ENCODE results near the gene NECAB2.
A peak's percentile ranks its signal among the peaks of the same experiment; 100 is the strongest.

NECAB2 gene

DNA sequence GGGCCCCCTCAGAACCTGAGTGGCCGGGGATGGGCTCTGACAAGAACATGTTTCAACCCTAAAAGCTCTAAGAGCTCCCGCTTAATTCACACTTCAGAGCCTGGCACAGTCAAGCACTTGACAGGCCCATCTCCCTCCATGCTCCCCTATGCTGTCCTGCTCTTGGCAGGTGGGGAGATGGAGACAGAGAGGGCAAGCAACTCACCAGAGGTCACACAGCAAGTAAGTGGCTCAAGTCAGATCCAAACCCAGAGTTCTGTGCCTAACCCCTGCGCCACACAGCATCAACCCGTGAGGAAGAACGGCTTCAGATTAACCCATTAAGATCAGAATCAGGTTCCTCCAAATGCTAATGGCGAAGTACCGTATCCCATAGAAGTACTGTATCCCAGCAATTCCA lies 36.4 kb downstream of the NECAB2 start:
- no peak overlapping the region for H3K27ac ChIP-seq (ENCODE audit: insufficient read depth in 1 of 2, low read depth in 1 of 2, low read length in 2 of 2, poor library complexity in 1 of 2, severe bottlenecking in 2 of 2)
- 90% methylated on average over 7 of the region's 7 CpGs for WGBS (ENCODE audit: insufficient coverage)
- no peaks in the 10 kb centered on the region for H3K36me3 ChIP-seq (ENCODE audit: control insufficient read depth in 4 of 4, insufficient read depth in 4 of 4, low read length in 3 of 4)
- H3K4me1 ChIP-seq (ENCODE audit: control extremely low read depth in 1 of 4, control insufficient read depth in 4 of 4, insufficient read depth in 4 of 4, low read length in 3 of 4) = no peaks in the 10 kb centered on the region
- peaks cover 0 to 2% (median 0%) of the 10 kb centered on the region in 5 experiments for H3K9me3 ChIP-seq (ENCODE audit: control extremely low read depth in 1 of 5, control insufficient read depth in 4 of 5, insufficient read depth in 2 of 5, low read depth in 1 of 5, low read length in 4 of 5)
- H3K4me3 ChIP-seq (ENCODE audit: control insufficient read depth in 1 of 7, extremely low read depth in 1 of 7, insufficient read depth in 4 of 7, low read depth in 2 of 7, low read length in 6 of 7) = no peak overlapping the region
- peaks cover 4 to 91% (median 30%) of the 10 kb centered on the region in 5 experiments for H3K27me3 ChIP-seq (replicated peaks in 2 of 5; ENCODE audit: control insufficient read depth in 4 of 5, insufficient read depth in 5 of 5, low read length in 4 of 5)
- ChIA-PET CTCF (no interaction called here), POLR2A (no interaction called here)
- no peak for DNase-seq

DNA sequence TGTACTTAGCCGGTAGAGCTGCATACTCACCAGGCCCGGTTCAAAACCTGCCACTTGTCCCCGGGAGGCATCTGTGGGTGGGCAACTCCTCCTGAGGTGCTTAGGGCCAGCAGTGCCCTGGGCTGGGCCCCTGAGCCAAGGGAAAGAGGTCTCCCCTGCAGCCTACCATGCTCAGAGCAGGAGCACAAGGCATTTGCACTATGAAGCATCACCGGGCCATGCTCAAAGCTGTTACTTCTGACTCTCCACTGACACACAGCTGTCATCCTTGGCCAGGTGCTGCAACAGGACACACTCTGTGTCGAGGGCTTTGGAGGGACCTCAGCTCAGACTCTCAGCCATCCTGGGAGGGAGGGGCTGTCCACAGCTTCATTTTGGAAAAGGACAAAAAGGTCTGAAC lies 37.3 kb downstream of the NECAB2 start:
- no peak for DNase-seq
- POLR2A ChIA-PET = interaction anchor here (1.0 kb wide), 1 partner anchor 10 kb away, joined by 3 read pairs; no protein-coding TSS in a partner anchor
- Histone ChIP-seq H3K4me3 (ENCODE audit: control insufficient read depth in 1 of 7, extremely low read depth in 1 of 7, insufficient read depth in 4 of 7, low read depth in 2 of 7, low read length in 6 of 7) (no peak overlapping the region), H3K9me3 (ENCODE audit: control extremely low read depth in 1 of 5, control insufficient read depth in 4 of 5, insufficient read depth in 2 of 5, low read depth in 1 of 5, low read length in 4 of 5) (peaks cover 0 to 2% (median 0%) of the 10 kb centered on the region in 5 experiments), H3K4me1 (ENCODE audit: control extremely low read depth in 1 of 4, control insufficient read depth in 4 of 4, insufficient read depth in 4 of 4, low read length in 3 of 4) (no peaks in the 10 kb centered on the region), H3K27ac (ENCODE audit: insufficient read depth in 1 of 2, low read depth in 1 of 2, low read length in 2 of 2, poor library complexity in 1 of 2, severe bottlenecking in 2 of 2) (no peak overlapping the region), H3K36me3 (ENCODE audit: control insufficient read depth in 4 of 4, insufficient read depth in 4 of 4, low read length in 3 of 4) (no peaks in the 10 kb centered on the region), H3K27me3 (replicated peaks in 2 of 5; ENCODE audit: control insufficient read depth in 4 of 5, insufficient read depth in 5 of 5, low read length in 4 of 5) (peaks cover 4 to 94% (median 33%) of the 10 kb centered on the region in 5 experiments)
- CTCF ChIA-PET = interaction anchor here (1.3 kb wide), 1 partner anchor 51 kb away, joined by 3 read pairs; no protein-coding TSS in a partner anchor
- WGBS (ENCODE audit: insufficient coverage) = 94% methylated on average over 3 of the region's 5 CpGs

GRCh38 chr16:84007520-84007919 lies 39.5 kb downstream of the NECAB2 start:
- CTCF ChIA-PET = no interaction called here
- no peaks in the 10 kb centered on the region for H3K36me3 ChIP-seq (ENCODE audit: control insufficient read depth in 4 of 4, insufficient read depth in 4 of 4, low read length in 3 of 4)
- H3K4me1 ChIP-seq (ENCODE audit: control extremely low read depth in 1 of 4, control insufficient read depth in 4 of 4, insufficient read depth in 4 of 4, low read length in 3 of 4) = no peaks in the 10 kb centered on the region
- POLR2A ChIA-PET = no interaction called here
- peaks cover 0 to 2% (median 0%) of the 10 kb centered on the region in 5 experiments for H3K9me3 ChIP-seq (ENCODE audit: control extremely low read depth in 1 of 5, control insufficient read depth in 4 of 5, insufficient read depth in 2 of 5, low read depth in 1 of 5, low read length in 4 of 5)
- H3K27ac ChIP-seq (ENCODE audit: insufficient read depth in 1 of 2, low read depth in 1 of 2, low read length in 2 of 2, poor library complexity in 1 of 2, severe bottlenecking in 2 of 2) = no peak overlapping the region
- 91% methylated on average over 4 of the region's 4 CpGs for WGBS (ENCODE audit: insufficient coverage)
- H3K27me3 ChIP-seq (replicated peaks in 2 of 5; ENCODE audit: control insufficient read depth in 4 of 5, insufficient read depth in 5 of 5, low read length in 4 of 5) = peaks cover 4 to 94% (median 37%) of the 10 kb centered on the region in 5 experiments
- no peak overlapping the region for H3K4me3 ChIP-seq (ENCODE audit: control insufficient read depth in 1 of 7, extremely low read depth in 1 of 7, insufficient read depth in 4 of 7, low read depth in 2 of 7, low read length in 6 of 7)
- DNase-seq = no peak

DNA sequence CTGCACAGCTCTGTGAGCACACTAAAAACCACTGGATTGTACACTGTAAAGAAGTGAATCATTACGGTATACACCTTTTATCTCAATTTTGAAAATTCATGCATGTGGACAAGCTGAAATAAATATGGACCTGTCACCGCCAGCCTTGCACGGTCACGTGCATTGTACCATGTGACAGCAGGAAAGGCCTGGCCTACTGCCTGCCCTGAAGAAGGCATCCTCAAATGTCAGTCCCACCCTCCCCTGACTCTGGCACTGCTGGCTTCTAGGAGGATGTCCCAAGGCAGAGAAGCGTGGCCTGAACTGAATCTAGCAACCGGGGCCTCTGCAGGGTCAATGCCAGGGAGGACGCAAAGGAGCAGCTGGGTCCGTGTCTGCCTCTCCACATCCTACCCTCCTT lies 39.9 kb downstream of the NECAB2 start:
- ChIA-PET CTCF (no interaction called here), POLR2A (no interaction called here)

GRCh38 chr16:84009282-84009681 lies 41.2 kb downstream of the NECAB2 start:
- Histone ChIP-seq H3K36me3 (ENCODE audit: control insufficient read depth in 4 of 4, insufficient read depth in 4 of 4, low read length in 3 of 4) (no peaks in the 10 kb centered on the region), H3K4me1 (ENCODE audit: control extremely low read depth in 1 of 4, control insufficient read depth in 4 of 4, insufficient read depth in 4 of 4, low read length in 3 of 4) (peaks cover 0 to 2% (median under 1%) of the 10 kb centered on the region in 4 experiments), H3K4me3 (ENCODE audit: control insufficient read depth in 1 of 7, extremely low read depth in 1 of 7, insufficient read depth in 4 of 7, low read depth in 2 of 7, low read length in 6 of 7) (no peak overlapping the region), H3K9me3 (ENCODE audit: control extremely low read depth in 1 of 5, control insufficient read depth in 4 of 5, insufficient read depth in 2 of 5, low read depth in 1 of 5, low read length in 4 of 5) (peaks cover 0 to 2% (median 0%) of the 10 kb centered on the region in 5 experiments), H3K27me3 (replicated peaks in 2 of 5; ENCODE audit: control insufficient read depth in 4 of 5, insufficient read depth in 5 of 5, low read length in 4 of 5) (peaks cover 4 to 95% (median 35%) of the 10 kb centered on the region in 5 experiments), H3K27ac (ENCODE audit: insufficient read depth in 1 of 2, low read depth in 1 of 2, low read length in 2 of 2, poor library complexity in 1 of 2, severe bottlenecking in 2 of 2) (no peak overlapping the region)
- ChIA-PET POLR2A (no interaction called here), CTCF (interaction anchor here (0.6 kb wide), 1 partner anchor 30 kb away, joined by 3 read pairs; no protein-coding TSS in a partner anchor)
- WGBS (ENCODE audit: insufficient coverage) = 94% methylated on average over 6 of the region's 6 CpGs
- DNase-seq = no peak

More for the DNA sequence above, 39.9 kb downstream of the NECAB2 start:
- Histone ChIP-seq H3K27ac (ENCODE audit: insufficient read depth in 1 of 2, low read depth in 1 of 2, low read length in 2 of 2, poor library complexity in 1 of 2, severe bottlenecking in 2 of 2) (no peak overlapping the region), H3K36me3 (ENCODE audit: control insufficient read depth in 4 of 4, insufficient read depth in 4 of 4, low read length in 3 of 4) (no peaks in the 10 kb centered on the region), H3K9me3 (ENCODE audit: control extremely low read depth in 1 of 5, control insufficient read depth in 4 of 5, insufficient read depth in 2 of 5, low read depth in 1 of 5, low read length in 4 of 5) (peaks cover 0 to 2% (median 0%) of the 10 kb centered on the region in 5 experiments), H3K4me3 (ENCODE audit: control insufficient read depth in 1 of 7, extremely low read depth in 1 of 7, insufficient read depth in 4 of 7, low read depth in 2 of 7, low read length in 6 of 7) (no peak overlapping the region), H3K27me3 (replicated peaks in 2 of 5; ENCODE audit: control insufficient read depth in 4 of 5, insufficient read depth in 5 of 5, low read length in 4 of 5) (peaks cover 4 to 94% (median 35%) of the 10 kb centered on the region in 5 experiments), H3K4me1 (ENCODE audit: control extremely low read depth in 1 of 4, control insufficient read depth in 4 of 4, insufficient read depth in 4 of 4, low read length in 3 of 4) (no peaks in the 10 kb centered on the region)
- peak in 2 of 3 donors; percentile 13 to 21 for DNase-seq
- 41% methylated on average over 4 of the region's 8 CpGs for WGBS (ENCODE audit: insufficient coverage)

GRCh38 chr16:84013787-84014569 lies 45.9 kb downstream of the NECAB2 start:
- peak; percentile 79 to 84 (median 81) for DNase-seq

More at GRCh38 chr16:84013787-84014569, 45.9 kb downstream of the NECAB2 start:
- WGBS (ENCODE audit: insufficient coverage) = 14% methylated on average over 9 of the region's 14 CpGs
- H3K27me3 ChIP-seq (replicated peaks in 2 of 5; ENCODE audit: control insufficient read depth in 4 of 5, insufficient read depth in 5 of 5, low read length in 4 of 5) = peaks cover 3 to 97% (median 20%) of the 10 kb centered on the region in 5 experiments
- H3K9me3 ChIP-seq (ENCODE audit: control extremely low read depth in 1 of 5, control insufficient read depth in 4 of 5, insufficient read depth in 2 of 5, low read depth in 1 of 5, low read length in 4 of 5) = peaks cover 0 to 14% (median 9%) of the 10 kb centered on the region in 5 experiments
- no peak overlapping the region for H3K27ac ChIP-seq (ENCODE audit: insufficient read depth in 1 of 2, low read depth in 1 of 2, low read length in 2 of 2, poor library complexity in 1 of 2, severe bottlenecking in 2 of 2)
- ChIA-PET CTCF (interaction anchor here (0.6 to 0.8 kb wide), 2 partner anchors 52 to 87 kb away, joined by 3 to 6 read pairs; no protein-coding TSS in a partner anchor), POLR2A (interaction anchor here (0.6 kb wide), 1 partner anchor 47 kb away, joined by 3 read pairs; no protein-coding TSS in a partner anchor)
- no peak overlapping the region for H3K4me3 ChIP-seq (ENCODE audit: control insufficient read depth in 1 of 7, extremely low read depth in 1 of 7, insufficient read depth in 4 of 7, low read depth in 2 of 7, low read length in 6 of 7)
- no peaks in the 10 kb centered on the region for H3K36me3 ChIP-seq (ENCODE audit: control insufficient read depth in 4 of 4, insufficient read depth in 4 of 4, low read length in 3 of 4)
- peaks cover 0 to 6% (median 1%) of the 10 kb centered on the region in 4 experiments for H3K4me1 ChIP-seq (ENCODE audit: control extremely low read depth in 1 of 4, control insufficient read depth in 4 of 4, insufficient read depth in 4 of 4, low read length in 3 of 4)
